Measurements from ENCODE around the gene SH3GL2. TPM values are rescaled to one million over a fixed set of nuclear protein-coding genes. Genes with fewer than 3 reads are reported as not detected.

The SH3GL2 gene
- polyA plus RNA-seq, 3 donors from 2014 or later: not detected

DNA sequence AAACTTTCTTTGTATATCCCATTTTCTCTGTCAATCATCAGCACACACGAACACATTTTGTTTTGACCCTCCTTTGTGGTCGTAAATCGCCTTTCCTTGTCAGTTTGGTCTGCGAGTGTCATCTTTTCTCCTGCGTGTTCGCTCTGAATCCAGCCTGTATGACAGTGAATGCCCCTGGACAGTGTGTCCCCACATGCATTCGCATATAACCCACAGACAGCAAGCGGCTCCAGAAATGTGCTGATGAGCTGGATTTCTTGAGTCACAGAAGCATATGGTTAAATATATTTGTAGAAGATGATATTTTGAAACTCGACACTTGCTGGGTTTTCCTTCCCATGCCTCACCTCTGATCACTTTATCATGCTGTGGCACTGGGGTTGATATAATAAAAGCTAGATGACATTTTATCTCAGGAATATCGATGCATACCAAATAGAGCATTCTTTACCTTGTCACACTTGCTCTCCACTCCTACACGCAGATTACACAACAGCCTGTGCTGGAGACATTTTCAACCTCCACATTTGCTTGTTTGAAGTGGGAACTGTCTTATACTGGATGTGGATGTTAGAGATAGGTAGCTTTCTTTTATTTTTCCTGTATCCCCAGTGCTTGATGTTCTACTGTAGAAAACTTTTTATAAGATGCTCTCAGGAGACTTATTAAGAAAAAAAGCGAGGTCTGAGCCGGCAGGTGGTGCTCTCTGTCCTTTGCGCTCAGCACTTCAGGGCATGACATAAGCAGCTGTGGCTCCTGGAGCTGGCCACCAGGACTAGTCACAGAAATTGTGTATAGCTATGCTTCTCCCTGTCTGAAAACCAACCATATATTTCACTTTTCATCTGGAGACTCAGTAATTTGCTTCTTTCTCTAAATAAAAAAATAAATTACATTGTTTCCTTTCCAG lies 215.1 kb downstream of the SH3GL2 start:
- Mint-ChIP-seq H3K4me1 (no peaks in the 10 kb centered on the region), H3K27me3 (ENCODE audit: low read depth in 3 of 3) (peaks cover 0 to 2% (median 0%) of the 10 kb centered on the region in 3 donors), H3K9me3 (peaks cover 0 to 4% (median 0%) of the 10 kb centered on the region in 6 donors), H3K4me3 (no peak overlapping the region), H3K36me3 (no peaks in the 10 kb centered on the region), H3K27ac (no peak overlapping the region)
- DNase-seq: no peak

- DNase-seq: no peak
- Mint-ChIP-seq H3K4me3 (no peak overlapping the region), H3K27ac (no peak overlapping the region), H3K27me3 (ENCODE audit: low read depth in 3 of 3) (peaks cover 0 to 2% (median 0%) of the 10 kb centered on the region in 3 donors), H3K4me1 (no peaks in the 10 kb centered on the region), H3K36me3 (no peaks in the 10 kb centered on the region), H3K9me3 (peaks cover 0 to 4% (median 0%) of the 10 kb centered on the region in 6 donors)
Measured at GRCh38 chr9:17795744-17796143, 216.9 kb downstream of the SH3GL2 start.

DNA sequence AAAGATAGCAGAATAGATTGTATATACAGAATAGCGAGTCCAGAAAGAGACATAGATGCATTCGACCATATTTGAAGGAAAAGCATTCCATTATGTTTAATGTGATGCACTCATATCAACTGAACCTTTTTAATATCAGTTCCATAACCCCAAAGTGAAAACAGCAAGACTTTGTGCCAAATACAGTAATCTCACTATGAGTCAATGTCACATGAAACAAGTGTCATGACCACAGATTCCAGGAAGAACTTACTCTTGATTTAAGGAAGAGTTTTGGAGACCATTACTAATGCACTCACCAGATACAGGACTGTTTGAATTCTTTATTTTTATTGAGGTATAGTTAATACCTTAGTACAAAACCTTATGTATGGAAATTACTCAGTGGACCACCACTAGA lies 220.5 kb downstream of the SH3GL2 start:
- Mint-ChIP-seq H3K36me3 (no peaks in the 10 kb centered on the region), H3K9me3 (peaks cover 0 to 9% (median 3%) of the 10 kb centered on the region in 6 donors), H3K4me1 (no peaks in the 10 kb centered on the region), H3K27ac (no peak overlapping the region), H3K4me3 (no peak overlapping the region), H3K27me3 (ENCODE audit: low read depth in 3 of 3) (no peaks in the 10 kb centered on the region)
- no peak for DNase-seq

DNA sequence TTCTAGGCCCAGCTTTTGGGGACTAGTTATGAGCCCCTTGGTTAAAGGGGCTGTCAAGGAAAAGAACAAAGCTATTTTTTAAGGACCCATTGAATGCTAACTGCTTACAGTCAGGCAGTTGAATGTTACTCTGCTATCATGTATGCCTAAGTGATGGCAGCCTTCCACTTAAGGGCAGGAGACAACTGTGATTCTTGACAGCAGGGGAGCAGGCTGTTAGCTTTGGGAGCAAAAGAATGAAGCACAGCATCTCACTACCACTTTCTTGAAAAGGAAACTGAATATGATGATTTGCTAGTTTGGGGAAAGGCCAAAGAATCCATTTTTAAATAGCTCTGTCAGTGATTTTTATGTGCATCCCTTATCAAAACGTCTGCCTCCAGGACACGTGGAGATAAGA lies 221.6 kb downstream of the SH3GL2 start:
- H3K27me3 Mint-ChIP-seq (ENCODE audit: low read depth in 3 of 3): peaks cover 0 to 2% (median 0%) of the 10 kb centered on the region in 3 donors
- no peak for DNase-seq
- peaks cover 0 to 6% (median 3%) of the 10 kb centered on the region in 6 donors for H3K9me3 Mint-ChIP-seq
- H3K4me1 Mint-ChIP-seq: no peaks in the 10 kb centered on the region
- H3K4me3 Mint-ChIP-seq: no peak overlapping the region
- no peaks in the 10 kb centered on the region for H3K36me3 Mint-ChIP-seq
- no peak overlapping the region for H3K27ac Mint-ChIP-seq

DNA sequence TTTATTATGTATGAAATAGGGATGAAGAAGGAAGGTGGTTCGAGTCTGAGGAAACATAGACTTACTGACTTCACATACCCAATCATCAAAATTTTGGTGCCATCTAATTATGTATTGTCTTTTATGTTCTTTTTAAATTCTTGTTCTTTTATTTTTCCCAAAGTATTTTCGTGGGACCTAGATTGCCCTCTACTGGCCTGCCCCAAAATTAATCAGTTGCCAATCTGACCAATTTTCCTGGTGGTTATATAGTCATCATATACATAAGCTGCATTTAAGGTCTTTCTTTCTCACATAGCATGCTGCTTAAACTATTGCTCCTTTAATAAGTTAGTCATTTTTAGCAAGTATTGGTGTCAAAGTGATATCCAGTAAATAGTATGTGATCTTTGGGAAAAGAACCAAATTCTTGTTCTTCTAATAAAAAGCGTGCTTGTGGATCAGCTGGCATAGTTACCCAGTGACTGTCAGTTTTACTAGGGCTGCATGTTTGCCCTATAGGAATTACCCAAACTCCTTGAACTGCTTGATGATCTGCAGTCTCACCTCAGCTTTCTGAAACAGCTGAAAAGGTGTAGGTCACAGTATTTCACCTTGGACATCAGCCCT lies 223.5 kb downstream of the SH3GL2 start:
- Mint-ChIP-seq H3K4me1 (no peaks in the 10 kb centered on the region), H3K27ac (no peak overlapping the region), H3K27me3 (ENCODE audit: low read depth in 3 of 3) (peaks cover 0 to 2% (median 0%) of the 10 kb centered on the region in 3 donors), H3K9me3 (peaks cover 0 to 7% (median 3%) of the 10 kb centered on the region in 6 donors), H3K36me3 (no peaks in the 10 kb centered on the region), H3K4me3 (no peak overlapping the region)
- DNase-seq: no peak

- no peak for DNase-seq
- Mint-ChIP-seq H3K9me3 (peaks cover 0 to 2% (median 0%) of the 10 kb centered on the region in 6 donors), H3K27ac (no peak overlapping the region), H3K27me3 (ENCODE audit: low read depth in 3 of 3) (peaks cover 0 to 2% (median 0%) of the 10 kb centered on the region in 3 donors), H3K4me3 (no peak overlapping the region), H3K4me1 (no peaks in the 10 kb centered on the region), H3K36me3 (no peaks in the 10 kb centered on the region)
Measured at GRCh38 chr9:17807613-17808282, 228.9 kb downstream of the SH3GL2 start.

GRCh38 chr9:17810317-17810716 lies 231.5 kb downstream of the SH3GL2 start:
- DNase-seq: no peak
- Mint-ChIP-seq H3K4me1 (no peaks in the 10 kb centered on the region), H3K27me3 (ENCODE audit: low read depth in 3 of 3) (peaks cover 0 to 3% (median 0%) of the 10 kb centered on the region in 3 donors), H3K27ac (no peak overlapping the region), H3K4me3 (no peak overlapping the region), H3K9me3 (peaks cover 0 to 5% (median 0%) of the 10 kb centered on the region in 6 donors), H3K36me3 (no peaks in the 10 kb centered on the region)

DNA sequence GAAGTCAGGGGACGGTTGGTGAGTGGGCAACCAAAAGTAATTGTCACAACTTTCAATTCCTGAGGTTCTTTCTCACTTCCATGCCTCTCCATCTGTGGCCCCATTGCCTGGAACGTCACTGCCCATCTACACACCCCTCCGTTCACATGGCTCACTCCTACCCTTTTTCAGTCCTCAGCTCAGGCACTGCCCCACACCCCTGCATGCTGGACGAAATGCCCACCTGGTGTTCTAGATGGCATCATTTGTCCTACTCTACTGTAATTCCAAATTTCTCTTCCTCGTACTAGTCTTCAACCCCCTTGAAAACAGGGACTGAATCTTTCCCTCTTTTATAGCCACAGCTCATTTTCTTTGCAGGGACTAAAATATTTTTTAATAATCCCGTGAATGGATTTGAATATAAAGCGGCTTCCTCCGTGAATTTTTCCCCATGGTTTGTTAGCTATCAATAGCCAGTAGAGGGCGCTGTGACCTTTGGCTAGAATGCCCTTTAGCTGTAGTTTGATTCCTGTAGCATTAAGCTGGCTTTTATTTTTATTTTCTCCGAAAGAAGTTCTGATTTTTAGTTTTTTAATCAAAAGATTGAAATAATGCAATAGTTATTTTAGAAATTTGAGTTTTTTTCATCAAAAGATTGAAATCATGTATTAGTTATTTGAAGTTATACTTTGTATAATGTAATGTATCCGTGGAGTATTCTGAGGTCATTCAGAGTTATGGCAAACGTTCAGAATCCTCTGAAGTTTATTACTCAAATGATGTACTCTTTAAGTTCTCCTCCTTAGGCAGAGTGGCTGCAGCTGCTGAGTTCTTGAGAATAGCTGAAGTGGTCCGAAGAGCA lies 232.1 kb downstream of the SH3GL2 start:
- Mint-ChIP-seq H3K27me3 (ENCODE audit: low read depth in 3 of 3) (peaks cover 0 to 3% (median 0%) of the 10 kb centered on the region in 3 donors), H3K9me3 (peaks cover 0 to 8% (median 0%) of the 10 kb centered on the region in 6 donors), H3K4me1 (no peaks in the 10 kb centered on the region), H3K27ac (no peak overlapping the region), H3K36me3 (no peaks in the 10 kb centered on the region), H3K4me3 (no peak overlapping the region)
- no peak for DNase-seq

- Mint-ChIP-seq H3K4me3 (no peak overlapping the region), H3K27ac (no peak overlapping the region), H3K36me3 (no peaks in the 10 kb centered on the region), H3K27me3 (ENCODE audit: low read depth in 3 of 3) (peaks cover 0 to 3% (median 0%) of the 10 kb centered on the region in 3 donors), H3K9me3 (peaks cover 0 to 8% (median 0%) of the 10 kb centered on the region in 6 donors), H3K4me1 (no peaks in the 10 kb centered on the region)
- no peak for DNase-seq
Measured at GRCh38 chr9:17813798-17814197, 234.9 kb downstream of the SH3GL2 start.

GRCh38 chr9:17816431-17817027 lies 237.7 kb downstream of the SH3GL2 start:
- no peak for DNase-seq
- peaks cover 0 to 3% (median 0%) of the 10 kb centered on the region in 3 donors for H3K27me3 Mint-ChIP-seq (ENCODE audit: low read depth in 3 of 3)
- H3K27ac Mint-ChIP-seq: no peak overlapping the region
- H3K36me3 Mint-ChIP-seq: no peaks in the 10 kb centered on the region
- H3K9me3 Mint-ChIP-seq: peaks cover 0 to 8% (median 3%) of the 10 kb centered on the region in 6 donors
- H3K4me3 Mint-ChIP-seq: no peak overlapping the region
- H3K4me1 Mint-ChIP-seq: no peaks in the 10 kb centered on the region

DNA sequence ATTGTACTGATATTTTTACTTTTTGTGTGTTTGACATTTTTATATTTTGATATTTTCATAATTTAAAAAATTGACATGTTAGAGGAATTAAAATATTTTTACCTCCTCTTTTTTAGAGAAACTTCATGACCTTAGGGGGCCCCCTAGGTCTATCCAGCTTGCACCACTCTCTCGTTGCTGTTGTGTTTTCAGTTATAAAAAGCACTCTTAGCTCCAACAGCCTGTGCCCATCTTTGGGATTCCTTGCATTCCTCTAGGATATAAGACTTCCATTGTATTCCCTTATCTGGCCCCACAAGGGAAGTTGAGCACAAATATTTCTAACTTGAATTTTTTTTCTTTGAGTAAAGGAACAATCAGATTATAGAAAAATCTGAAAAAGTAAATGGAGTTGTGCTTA lies 245.3 kb downstream of the SH3GL2 start:
- no peaks in the 10 kb centered on the region for H3K4me1 Mint-ChIP-seq
- H3K27ac Mint-ChIP-seq: no peak overlapping the region
- no peaks in the 10 kb centered on the region for H3K36me3 Mint-ChIP-seq
- H3K4me3 Mint-ChIP-seq: no peak overlapping the region
- no peak for DNase-seq
- H3K27me3 Mint-ChIP-seq (ENCODE audit: low read depth in 3 of 3): peaks cover 0 to 6% (median 0%) of the 10 kb centered on the region in 3 donors
- peaks cover 0 to 14% (median 6%) of the 10 kb centered on the region in 6 donors for H3K9me3 Mint-ChIP-seq

DNA sequence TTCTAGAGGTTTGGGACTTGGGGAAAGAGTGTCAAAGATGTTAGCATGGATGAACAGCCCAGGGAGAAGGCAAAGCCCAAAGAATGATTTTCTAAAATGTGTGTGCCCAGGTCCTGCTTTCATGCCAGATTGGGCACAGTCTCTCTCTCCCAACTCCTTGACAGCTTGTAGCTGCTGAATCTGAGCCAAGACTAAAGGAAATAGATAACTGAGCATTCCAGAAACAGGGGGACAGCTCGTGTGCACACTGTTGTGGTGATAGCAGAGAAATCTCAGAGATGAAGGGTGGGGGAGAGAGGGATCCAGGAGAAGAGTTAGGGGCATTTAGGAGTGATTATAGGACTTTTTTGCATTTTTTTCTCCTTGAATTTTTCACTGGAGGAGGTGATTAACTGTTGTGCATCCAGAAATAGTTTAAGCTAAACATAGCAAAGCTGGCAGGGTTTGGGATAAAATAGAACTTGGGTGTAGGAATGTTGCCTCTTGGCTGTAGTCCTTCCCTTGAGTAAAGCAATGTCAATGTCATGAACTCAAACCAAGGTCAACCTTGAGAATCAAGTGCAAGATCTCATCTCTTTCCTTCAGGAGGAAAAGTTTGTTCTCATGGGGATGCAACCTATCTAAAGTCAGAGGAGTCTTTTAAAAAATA lies 245.9 kb downstream of the SH3GL2 start:
- Mint-ChIP-seq H3K27me3 (ENCODE audit: low read depth in 3 of 3) (peaks cover 0 to 6% (median 0%) of the 10 kb centered on the region in 3 donors), H3K4me1 (no peaks in the 10 kb centered on the region), H3K4me3 (no peak overlapping the region), H3K9me3 (peaks cover 0 to 14% (median 6%) of the 10 kb centered on the region in 6 donors), H3K27ac (no peak overlapping the region), H3K36me3 (no peaks in the 10 kb centered on the region)
- DNase-seq: no peak
